GM19023 (cell line): ENCODE measurements around the gene APBA2.
"Not testable (repeated sequence)": the region's sequence is repeated elsewhere in the genome, so short reads cannot be mapped to it uniquely, and the experiment has no call there.

Source experiments
- ATAC-seq: cut with Tn5 transposase; IDR thresholded peaks from one replicate; pipeline ENCODE4 v1.9.1; 2021; ENCODE audit warnings: mild to moderate bottlenecking, moderate library complexity; ENCODE audit not compliant: unreplicated experiment

APBA2 gene

GRCh38 chr15:29031502-29032228, 145.9 kb downstream of the APBA2 start:
- no peak for ATAC-seq

- ATAC-seq: no peak
Measured at GRCh38 chr15:29032229-29032625, 146.5 kb downstream of the APBA2 start.

GRCh38 chr15:29032751-29033150, 147.0 kb downstream of the APBA2 start:
- no peak for ATAC-seq

- ATAC-seq: no peak
Measured at GRCh38 chr15:29034151-29034550, 148.4 kb downstream of the APBA2 start.

- ATAC-seq: no peak
Measured at GRCh38 chr15:29034593-29035335, 149.0 kb downstream of the APBA2 start.

GRCh38 chr15:29035336-29036285, 149.8 kb downstream of the APBA2 start:
- ATAC-seq: no peak

GRCh38 chr15:29037997-29038705, 152.4 kb downstream of the APBA2 start:
- no peak for ATAC-seq

- no peak for ATAC-seq
Measured at GRCh38 chr15:29039466-29040369, 153.9 kb downstream of the APBA2 start.

GRCh38 chr15:29040370-29040751, 154.6 kb downstream of the APBA2 start:
- no peak for ATAC-seq

- ATAC-seq: no peak
Measured at GRCh38 chr15:29043736-29044502, 158.1 kb downstream of the APBA2 start.

- ATAC-seq: no peak
Measured at GRCh38 chr15:29044503-29044901, 158.7 kb downstream of the APBA2 start.

- not testable (repeated sequence) for ATAC-seq
Measured at GRCh38 chr15:29045161-29045560, 159.4 kb downstream of the APBA2 start.

- no peak for ATAC-seq
Measured at GRCh38 chr15:29045717-29046116, 159.9 kb downstream of the APBA2 start.

- ATAC-seq: no peak
Measured at GRCh38 chr15:29046281-29046810, 160.6 kb downstream of the APBA2 start.

- ATAC-seq: no peak
Measured at GRCh38 chr15:29046977-29047376, 161.2 kb downstream of the APBA2 start.

- no peak for ATAC-seq
Measured at GRCh38 chr15:29048011-29048410, 162.2 kb downstream of the APBA2 start.

GRCh38 chr15:29050870-29051269, 165.1 kb downstream of the APBA2 start:
- no peak for ATAC-seq

GRCh38 chr15:29051422-29051821, 165.6 kb downstream of the APBA2 start:
- ATAC-seq: no peak

- ATAC-seq: no peak
Measured at GRCh38 chr15:29053006-29053405, 167.2 kb downstream of the APBA2 start.
